ENCODE measurements around the gene NUP62.
A peak's percentile ranks its signal among the peaks of the same experiment; 100 is the strongest.

DNA sequence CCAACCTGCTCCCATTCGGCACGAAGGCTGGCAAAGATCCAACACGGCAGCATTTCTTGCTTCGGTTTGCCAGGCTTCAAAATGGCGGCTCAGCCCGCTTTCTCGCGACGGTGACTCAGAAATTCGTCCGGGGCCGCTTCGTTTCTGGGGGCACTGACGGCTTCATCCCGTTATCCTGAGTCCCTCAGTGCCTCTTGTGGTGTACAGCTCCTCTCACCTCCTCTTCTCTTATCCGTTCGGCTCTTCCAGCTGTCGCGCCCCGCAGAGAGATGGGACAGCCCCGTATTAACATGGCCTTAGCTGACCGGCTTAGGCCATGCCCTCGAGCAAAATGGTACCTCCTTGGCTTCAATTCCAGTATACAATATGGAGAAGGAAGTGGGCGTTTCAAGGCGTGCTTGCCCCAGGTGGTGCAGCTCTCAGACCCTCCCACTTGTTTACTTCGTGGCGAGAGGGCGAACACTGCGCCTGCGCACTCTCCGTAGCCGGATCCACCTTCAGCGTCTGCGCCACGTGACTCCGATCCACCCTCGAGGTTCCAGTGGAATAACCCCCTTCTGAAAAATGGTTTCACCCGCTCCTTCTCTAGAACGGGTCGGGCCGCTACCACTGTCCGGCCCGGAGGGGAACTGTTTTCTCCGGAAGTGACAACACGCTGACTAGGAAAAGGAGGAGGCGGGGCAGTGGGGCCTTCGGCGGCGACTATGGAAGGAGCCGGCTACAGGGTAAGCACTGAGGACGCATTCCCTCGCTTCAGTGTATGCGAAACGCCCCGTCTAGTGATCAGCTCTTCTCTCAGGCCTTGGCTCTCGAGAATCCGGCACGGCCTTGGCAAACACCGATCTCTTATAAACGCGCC is 52.1 kb downstream of the NUP62 start, which contains the start of the genes AKT1S1 and TBC1D17:
- TF ChIP-seq, protein P1, sequence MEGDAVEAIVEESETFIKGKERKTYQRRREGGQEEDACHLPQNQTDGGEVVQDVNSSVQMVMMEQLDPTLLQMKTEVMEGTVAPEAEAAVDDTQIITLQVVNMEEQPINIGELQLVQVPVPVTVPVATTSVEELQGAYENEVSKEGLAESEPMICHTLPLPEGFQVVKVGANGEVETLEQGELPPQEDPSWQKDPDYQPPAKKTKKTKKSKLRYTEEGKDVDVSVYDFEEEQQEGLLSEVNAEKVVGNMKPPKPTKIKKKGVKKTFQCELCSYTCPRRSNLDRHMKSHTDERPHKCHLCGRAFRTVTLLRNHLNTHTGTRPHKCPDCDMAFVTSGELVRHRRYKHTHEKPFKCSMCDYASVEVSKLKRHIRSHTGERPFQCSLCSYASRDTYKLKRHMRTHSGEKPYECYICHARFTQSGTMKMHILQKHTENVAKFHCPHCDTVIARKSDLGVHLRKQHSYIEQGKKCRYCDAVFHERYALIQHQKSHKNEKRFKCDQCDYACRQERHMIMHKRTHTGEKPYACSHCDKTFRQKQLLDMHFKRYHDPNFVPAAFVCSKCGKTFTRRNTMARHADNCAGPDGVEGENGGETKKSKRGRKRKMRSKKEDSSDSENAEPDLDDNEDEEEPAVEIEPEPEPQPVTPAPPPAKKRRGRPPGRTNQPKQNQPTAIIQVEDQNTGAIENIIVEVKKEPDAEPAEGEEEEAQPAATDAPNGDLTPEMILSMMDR (IDR thresholded peaks at IDR 0.05), result no peak
- TF ChIP-seq POLR2A (IDR thresholded peaks at IDR 0.05), result peak in 3 of 4 donors; percentile 72 to 90 (median 84)
